H9 (cell line): ENCODE measurements around the gene ANKRD16. TPM values are rescaled to one million over a fixed set of nuclear protein-coding genes. Genes with fewer than 3 reads are reported as not detected.
A peak's percentile ranks its signal among the peaks of the same experiment; 100 is the strongest.

ENCODE experiments used
- DNase-seq: peaks from one replicate; pipeline ENCODE4 v3.0.0-alpha.2; 2017
- H2AFZ ChIP-seq: one replicate; pipeline ENCODE4 v1.6.1; 2013; ENCODE audit warnings: mild to moderate bottlenecking, low read length, control low read depth, moderate library complexity
- H2AK5ac ChIP-seq: 2 replicates; pipeline ENCODE4 v1.6.1; 2013; ENCODE audit warnings: low read length, control low read depth, mixed read lengths; ENCODE audit not compliant: insufficient read length
- H2BK120ac ChIP-seq: one replicate; pipeline ENCODE4 v1.6.1; 2013; ENCODE audit warnings: low read depth, mild to moderate bottlenecking, low read length, control low read depth, inconsistent platforms; ENCODE audit not compliant: poor library complexity, severe bottlenecking
- H2BK12ac ChIP-seq: 2 replicates; pipeline ENCODE4 v1.6.1; 2013; ENCODE audit warnings: low read length, control low read depth, mixed read lengths, low read depth; ENCODE audit not compliant: insufficient read length
- H2BK15ac ChIP-seq: 2 replicates; pipeline ENCODE4 v1.6.1; 2013; ENCODE audit warnings: low read depth, low read length, control low read depth
- H2BK20ac ChIP-seq: one replicate; pipeline ENCODE4 v1.6.1; 2013; ENCODE audit warnings: low read depth, mild to moderate bottlenecking, low read length, control low read depth, inconsistent platforms; ENCODE audit not compliant: poor library complexity, severe bottlenecking
- H2BK5ac ChIP-seq: 2 replicates; pipeline ENCODE4 v1.6.1; 2013; ENCODE audit warnings: low read length, control low read depth, mixed read lengths; ENCODE audit not compliant: insufficient read length
- H3K14ac ChIP-seq: 2 replicates; pipeline ENCODE4 v1.6.1; 2013; ENCODE audit warnings: low read length, control low read depth; ENCODE audit not compliant: insufficient read depth
- H3K18ac ChIP-seq: 2 replicates; pipeline ENCODE4 v1.6.1; 2013; ENCODE audit warnings: low read depth, mild to moderate bottlenecking, mixed read lengths, low read length, control low read depth; ENCODE audit not compliant: insufficient read length
- H3K23ac ChIP-seq: 2 replicates; pipeline ENCODE4 v1.6.1; 2013; ENCODE audit warnings: low read length, control low read depth, mixed read lengths, low read depth; ENCODE audit not compliant: insufficient read length
- H3K23me2 ChIP-seq: 2 replicates; pipeline ENCODE4 v1.6.1; 2013; ENCODE audit warnings: low read depth, mild to moderate bottlenecking, mixed read lengths, low read length, control low read depth; ENCODE audit not compliant: insufficient read length, poor library complexity, severe bottlenecking
- H3K27ac ChIP-seq: 2 replicates; pipeline ENCODE4 v1.5.1; 2013; ENCODE audit warnings: low read length, control low read depth, mixed read lengths, low read depth; ENCODE audit not compliant: insufficient read length
- H3K27me3 ChIP-seq: 2 replicates; pipeline ENCODE4 v1.6.1; 2013; ENCODE audit warnings: low read length, control low read depth, inconsistent platforms; ENCODE audit not compliant: insufficient read depth
- H3K4ac ChIP-seq: 2 replicates; pipeline ENCODE4 v1.6.1; 2013; ENCODE audit warnings: low read depth, mild to moderate bottlenecking, control low read depth, inconsistent platforms, low read length, moderate library complexity
- H3K4me1 ChIP-seq: 2 replicates; pipeline ENCODE4 v1.6.1; 2013; ENCODE audit warnings: low read length, control low read depth, inconsistent platforms; ENCODE audit not compliant: insufficient read depth
- H3K4me2 ChIP-seq: 2 replicates; pipeline ENCODE4 v1.6.1; 2013; ENCODE audit warnings: low read length, control low read depth, mixed read lengths; ENCODE audit not compliant: insufficient read length, insufficient read depth
- H3K56ac ChIP-seq: 2 replicates; pipeline ENCODE4 v1.6.1; 2013; ENCODE audit warnings: low read depth, mild to moderate bottlenecking, mixed read lengths, low read length, control low read depth; ENCODE audit not compliant: insufficient read length
- H3K79me1 ChIP-seq: 2 replicates; pipeline ENCODE4 v1.6.1; 2013; ENCODE audit warnings: low read depth, mild to moderate bottlenecking, moderate library complexity, low read length, control low read depth, inconsistent platforms; ENCODE audit not compliant: insufficient read depth, poor library complexity, severe bottlenecking
- H3K79me2 ChIP-seq: 2 replicates; pipeline ENCODE4 v1.6.1; 2013; ENCODE audit warnings: low read length, control low read depth, inconsistent platforms; ENCODE audit not compliant: insufficient read depth
- H3K9ac ChIP-seq: 2 replicates; pipeline ENCODE4 v1.6.1; 2013; ENCODE audit warnings: low read length, control low read depth, mixed read lengths; ENCODE audit not compliant: insufficient read length; ENCODE audit errors: extremely low read depth
- H3K9me3 ChIP-seq: one replicate; pipeline ENCODE4 v1.6.1; 2013; ENCODE audit warnings: low read depth, low read length, inconsistent platforms; ENCODE audit not compliant: control insufficient read depth
- H3T11ph ChIP-seq: one replicate; pipeline ENCODE4 v1.6.1; 2013; ENCODE audit warnings: mild to moderate bottlenecking, low read length, control low read depth, inconsistent platforms
- H4K20me1 ChIP-seq: one replicate; pipeline ENCODE4 v1.6.1; 2013; ENCODE audit not compliant: control insufficient read depth, insufficient read length, insufficient read depth
- H4K5ac ChIP-seq: 2 replicates; pipeline ENCODE4 v1.6.1; 2013; ENCODE audit warnings: low read depth, mild to moderate bottlenecking, mixed read lengths, low read length, control low read depth; ENCODE audit not compliant: insufficient read length
- H4K8ac ChIP-seq: replicated peaks from 2 replicates; pipeline ENCODE4 v1.6.1; 2013; ENCODE audit warnings: low read length, control low read depth, mixed read lengths, low read depth; ENCODE audit not compliant: insufficient read length
- H4K91ac ChIP-seq: 2 replicates; pipeline ENCODE4 v1.6.1; 2013; ENCODE audit warnings: low read depth, mild to moderate bottlenecking, moderate library complexity, mixed read lengths, low read length, control low read depth; ENCODE audit not compliant: insufficient read length
- H3K27ac Mint-ChIP-seq, 3 experiments: 2 replicates in 2 of 3; 3 replicates in 1 of 3; pipeline ENCODE4 v1.8.0; 2020 to 2021; ENCODE audit warnings: mixed read lengths in 3 of 3, mild to moderate bottlenecking in 1 of 3, moderate library complexity in 1 of 3
- H3K27me3 Mint-ChIP-seq: 2 replicates; pipeline ENCODE4 v1.8.0; 2021; ENCODE audit warnings: low read depth, mild to moderate bottlenecking, moderate library complexity, mixed read lengths
- H3K36me3 Mint-ChIP-seq, 3 experiments: 2 replicates in 2 of 3; 3 replicates in 1 of 3; pipeline ENCODE4 v1.8.0; 2020 to 2021; ENCODE audit warnings: low read depth in 3 of 3, mixed read lengths in 3 of 3; ENCODE audit not compliant: insufficient read depth in 1 of 3
- H3K4me1 Mint-ChIP-seq, 2 experiments: 2 replicates each; pipeline ENCODE4 v1.8.0; 2020; ENCODE audit warnings: mixed read lengths in 2 of 2
- H3K4me3 Mint-ChIP-seq, 2 experiments: 2 replicates in 1 of 2; 3 replicates in 1 of 2; pipeline ENCODE4 v1.8.0; 2020 to 2021; ENCODE audit warnings: mild to moderate bottlenecking in 2 of 2, mixed read lengths in 2 of 2, moderate library complexity in 1 of 2
- H3K9me3 Mint-ChIP-seq, 2 experiments: 2 replicates in 1 of 2; 3 replicates in 1 of 2; pipeline ENCODE4 v1.8.0; 2020; ENCODE audit warnings: mild to moderate bottlenecking in 2 of 2, mixed read lengths in 2 of 2, moderate library complexity in 1 of 2
- WGBS: extraction: QIAGEN DNeasy Blood & Tissue Kit; methylation state at CpG from one replicate; pipeline ENCODE4 v1.1.7; 2013; ENCODE audit warnings: missing lambda C conversion rate, low lambda C conversion rate, mixed read lengths; ENCODE audit not compliant: insufficient read length; ENCODE audit errors: extremely low coverage; 5-methylcytosine and 5-hydroxymethylcytosine counted together
- total RNA-seq: library from RNA; stranded (reverse); gene quantifications from 2 replicates; pipeline ENCODE4 v1.2.1, GENCODE V29; 2021
- TF ChIP-seq, protein P1 (sequence below): fragments of 200-600 bp; sonication (generic); conservative IDR thresholded peaks from 3 replicates; pipeline ENCODE4 v1.8.0; 2021; ENCODE audit warnings: antibody characterized with exemption, mild to moderate bottlenecking

ANKRD16 gene
- total RNA-seq, 1 experiment from 2014 or later: 11.4 TPM

- WGBS: no CpG with 5 or more reads among the region's 5 CpGs
- H3K56ac ChIP-seq: no peak overlapping the region
These were observed 4.1 kb downstream of the ANKRD16 start for GRCh38 chr10:5885619-5886018.

More at GRCh38 chr10:5885619-5886018, 4.1 kb downstream of the ANKRD16 start:
- H3K18ac ChIP-seq: no peak overlapping the region
- H4K8ac ChIP-seq: no peak overlapping the region
- H2BK15ac ChIP-seq: no peak overlapping the region
- no peaks in the 10 kb centered on the region for H3K27me3 ChIP-seq
- DNase-seq: no peak
- no peak overlapping the region for H2BK5ac ChIP-seq
- H3K4me1 ChIP-seq: peaks cover 5% of the 10 kb centered on the region; the same call in 1 of the 2 replicates
- no peaks in the 10 kb centered on the region for H3K9me3 ChIP-seq
- H2BK20ac ChIP-seq: no peak overlapping the region
- no peak overlapping the region for H4K91ac ChIP-seq
- no peak overlapping the region for H3K4me2 ChIP-seq
- no peaks in the 10 kb centered on the region for H3K79me1 ChIP-seq
- no peak overlapping the region for H2BK120ac ChIP-seq
- peaks cover 6% of the 10 kb centered on the region for H3K23me2 ChIP-seq
- TF ChIP-seq, protein P1, sequence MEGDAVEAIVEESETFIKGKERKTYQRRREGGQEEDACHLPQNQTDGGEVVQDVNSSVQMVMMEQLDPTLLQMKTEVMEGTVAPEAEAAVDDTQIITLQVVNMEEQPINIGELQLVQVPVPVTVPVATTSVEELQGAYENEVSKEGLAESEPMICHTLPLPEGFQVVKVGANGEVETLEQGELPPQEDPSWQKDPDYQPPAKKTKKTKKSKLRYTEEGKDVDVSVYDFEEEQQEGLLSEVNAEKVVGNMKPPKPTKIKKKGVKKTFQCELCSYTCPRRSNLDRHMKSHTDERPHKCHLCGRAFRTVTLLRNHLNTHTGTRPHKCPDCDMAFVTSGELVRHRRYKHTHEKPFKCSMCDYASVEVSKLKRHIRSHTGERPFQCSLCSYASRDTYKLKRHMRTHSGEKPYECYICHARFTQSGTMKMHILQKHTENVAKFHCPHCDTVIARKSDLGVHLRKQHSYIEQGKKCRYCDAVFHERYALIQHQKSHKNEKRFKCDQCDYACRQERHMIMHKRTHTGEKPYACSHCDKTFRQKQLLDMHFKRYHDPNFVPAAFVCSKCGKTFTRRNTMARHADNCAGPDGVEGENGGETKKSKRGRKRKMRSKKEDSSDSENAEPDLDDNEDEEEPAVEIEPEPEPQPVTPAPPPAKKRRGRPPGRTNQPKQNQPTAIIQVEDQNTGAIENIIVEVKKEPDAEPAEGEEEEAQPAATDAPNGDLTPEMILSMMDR: no peak
- H3T11ph ChIP-seq: no peak overlapping the region
- no peak overlapping the region for H3K23ac ChIP-seq
- H3K9ac ChIP-seq: no peak overlapping the region
- Mint-ChIP-seq H3K4me3 (no peak overlapping the region), H3K4me1 (peaks cover 17 to 18% of the 10 kb centered on the region in 2 experiments), H3K36me3 (peaks cover 36 to 58% (median 55%) of the 10 kb centered on the region in 3 experiments), H3K27me3 (no peaks in the 10 kb centered on the region), H3K27ac (0 out of 7 replicates have a peak overlapping the region, but pooled peaks of 1 of the 3 experiments have one; percentile 52), H3K9me3 (no peaks in the 10 kb centered on the region)
- no peak overlapping the region for H3K14ac ChIP-seq
- no peak overlapping the region for H2AK5ac ChIP-seq
- H3K27ac ChIP-seq: no peak overlapping the region
- H4K20me1 ChIP-seq: no peaks in the 10 kb centered on the region
- H3K79me2 ChIP-seq: no peaks in the 10 kb centered on the region; the same call in 1 of the 2 replicates
- H2BK12ac ChIP-seq: no peak overlapping the region
- no peak overlapping the region for H2AFZ ChIP-seq
- H3K4ac ChIP-seq: no peak overlapping the region
- no peak overlapping the region for H4K5ac ChIP-seq
